B cell (primary cell): ENCODE measurements around the gene PDK2. TPM values are rescaled to one million over a fixed set of nuclear protein-coding genes. Genes with fewer than 3 reads are reported as not detected.

ENCODE experiments used
- ATAC-seq: fragments of 200-7000 bp; cut with Tn5 transposase; one replicate; pipeline ENCODE4 v1.10.0; 2021; ENCODE audit warnings: low read depth, mild to moderate bottlenecking, moderate number of reproducible peaks, moderate library complexity
- CTCF ChIA-PET: fragments of 350-600 bp; sonication (Branson Sonifier 250); formaldehyde crosslinking; loops from one replicate; lab custom pipeline; 2021; ENCODE audit warnings: antibody characterized with exemption, inconsistent platforms; lab: Charles Lee
- POLR2A ChIA-PET: fragments of 350-600 bp; sonication (Branson Sonifier 250); formaldehyde crosslinking; loops from one replicate; lab custom pipeline; 2021; ENCODE audit warnings: antibody characterized with exemption; lab: Charles Lee
- DNase-seq: peaks from one replicate; pipeline ENCODE4 v3.0.0; 2013
- H2AFZ ChIP-seq: 2 replicates; pipeline ENCODE4 v1.6.1; 2012; ENCODE audit warnings: mild to moderate bottlenecking, low read depth, low read length; ENCODE audit not compliant: insufficient read depth, poor library complexity, severe bottlenecking
- H3K27ac ChIP-seq, 2 donors: 1 replicate in 1 of 2; 2 replicates in 1 of 2; pipeline ENCODE4 v1.5.1; 2012 to 2013; ENCODE audit warnings: low read length in 2 of 2, mild to moderate bottlenecking in 2 of 2, moderate library complexity in 1 of 2
- H3K27me3 ChIP-seq, 4 experiments: fragments of 200-600 bp in 1 of 4; sonication (generic) in 1 of 4; replicated peaks in 1 of 4; 1 replicate in 2 of 4; 2 replicates in 2 of 4; pipeline versions ENCODE4 v1.6.1 to v1.7.0; 2013 to 2016; ENCODE audit warnings: low read length in 3 of 4, mild to moderate bottlenecking in 2 of 4, mixed read lengths in 1 of 4, moderate library complexity in 1 of 4; ENCODE audit not compliant: insufficient read depth in 4 of 4, control insufficient read depth in 3 of 4; ENCODE audit errors: control extremely low read depth in 1 of 4
- H3K36me3 ChIP-seq, 2 experiments: replicated peaks in 1 of 2; 1 replicate in 1 of 2; 2 replicates in 1 of 2; pipeline versions ENCODE4 v1.6.1 to v1.7.1; 2013; ENCODE audit warnings: low read length in 1 of 2; ENCODE audit not compliant: insufficient read depth in 2 of 2, control insufficient read depth in 1 of 2; ENCODE audit errors: control extremely low read depth in 1 of 2, extremely low read depth in 1 of 2
- H3K4me1 ChIP-seq, 2 donors: fragments of 200-600 bp in 1 of 2; sonication (generic) in 1 of 2; 1 replicate in 1 of 2; 2 replicates in 1 of 2; pipeline versions ENCODE4 v1.5.1 to v1.6.1; 2013 to 2017; ENCODE audit warnings: low read length in 2 of 2; ENCODE audit not compliant: control insufficient read depth in 2 of 2, insufficient read depth in 2 of 2
- H3K4me2 ChIP-seq: replicated peaks from 2 replicates; pipeline ENCODE3; 2012; ENCODE audit warnings: mild to moderate bottlenecking, low read depth, low read length; ENCODE audit not compliant: poor library complexity, severe bottlenecking
- H3K4me3 ChIP-seq, 5 experiments: fragments of 200-600 bp in 1 of 5; sonication (generic) in 1 of 5; 1 replicate in 3 of 5; 2 replicates in 2 of 5; pipeline versions ENCODE4 v1.5.1 to v1.7.0; 2011 to 2016; ENCODE audit warnings: low read length in 4 of 5, mild to moderate bottlenecking in 4 of 5, low read depth in 2 of 5, control low read depth in 1 of 5, moderate library complexity in 1 of 5; ENCODE audit not compliant: insufficient read depth in 1 of 5; ENCODE audit errors: control extremely low read depth in 1 of 5, extremely low read depth in 1 of 5
- H3K79me2 ChIP-seq: fragments of 200-600 bp; sonication (generic); one replicate; pipeline ENCODE4 v1.6.0; 2016; ENCODE audit warnings: low read length; ENCODE audit not compliant: control insufficient read depth, insufficient read depth
- H3K9ac ChIP-seq: fragments of 200-600 bp; sonication (generic); 2 replicates; pipeline ENCODE4 v1.6.1; 2017; ENCODE audit warnings: mild to moderate bottlenecking, low read length, moderate library complexity
- H3K9me3 ChIP-seq, 3 donors: one replicate each; pipeline versions ENCODE4 v1.6.1 to v1.7.1; 2013; ENCODE audit warnings: low read length in 2 of 3; ENCODE audit not compliant: control insufficient read depth in 2 of 3, insufficient read depth in 1 of 3; ENCODE audit errors: control extremely low read depth in 1 of 3
- H4K20me1 ChIP-seq: 2 replicates; pipeline ENCODE4 v1.6.0; 2012; ENCODE audit warnings: mild to moderate bottlenecking, low read length; ENCODE audit not compliant: insufficient read depth, control insufficient read depth, poor library complexity, severe bottlenecking
- H3K27ac Mint-ChIP-seq: one replicate; pipeline ENCODE4 v1.8.0; 2021; ENCODE audit warnings: mixed read lengths
- H3K27me3 Mint-ChIP-seq: one replicate; pipeline ENCODE4 v1.8.0; 2021; ENCODE audit warnings: mixed read lengths
- H3K4me1 Mint-ChIP-seq: one replicate; pipeline ENCODE4 v1.8.0; 2021; ENCODE audit warnings: mixed read lengths
- H3K4me3 Mint-ChIP-seq: one replicate; pipeline ENCODE4 v1.8.0; 2021; ENCODE audit warnings: mixed read lengths
- H3K9me3 Mint-ChIP-seq: one replicate; pipeline ENCODE4 v1.8.0; 2022; ENCODE audit warnings: mixed read lengths; ENCODE audit not compliant: insufficient read depth
- CTCF ChIP-seq: fragments of 200-600 bp; IDR thresholded peaks from one replicate; pipeline ENCODE4 v1.8.0; 2022; ENCODE audit warnings: antibody characterized with exemption, mild to moderate bottlenecking
- EZH2 ChIP-seq: IDR thresholded peaks from 2 replicates; pipeline ENCODE4 v1.6.1; 2012; ENCODE audit warnings: borderline replicate concordance, low read depth, mild to moderate bottlenecking, moderate library complexity, low read length; ENCODE audit not compliant: insufficient read depth, poor library complexity, severe bottlenecking
- WGBS: methylation state at CpG from one replicate; pipeline ENCODE4 v1.1.5; 2013; ENCODE audit warnings: missing lambda C conversion rate; ENCODE audit not compliant: insufficient coverage; 5-methylcytosine and 5-hydroxymethylcytosine counted together
- intact Hi-C: fragments of 100-400 bp; cut with micrococcal nuclease; formaldehyde crosslinking; loops from one replicate; pipeline ENCODE4 v1.10.0; 2022
- polyA plus RNA-seq: library from polyadenylated mRNA; depleted of rRNA; stranded (reverse); fragments of >200 nt; gene quantifications from 2 replicates; pipeline ENCODE4 v1.2.3, GENCODE V29; 2012
- total RNA-seq, 2 donors: library from RNA; stranded (reverse); fragments of 120-200 nt in 1 of 2; gene quantifications; 1 replicate in 1 of 2; 2 replicates in 1 of 2; pipeline versions ENCODE4 v1.2.3 to v1.2.4, GENCODE V29; 2013 to 2022

Gene PDK2
- total and polyA plus RNA-seq, 2 donors (not counting 1 experiment from before 2014, with no cell fraction given), result 35.2 to 73.2 TPM

GRCh38 chr17:50151937-50152547 lies 56.9 kb downstream of the PDK2 start:
- H3K4me3 ChIP-seq, result peak overlapping the region; percentile 19 to 97 (median 82)
- peaks cover 38% of the 10 kb centered on the region for H3K79me2 ChIP-seq
- ATAC-seq (no peak), DNase-seq (peak; percentile 75)
- intact Hi-C loops, result loop anchor here (1.0 kb wide), 1 partner anchor 9 kb away; no protein-coding TSS in a partner anchor
- no peak for TF ChIP-seq EZH2
- H3K9me3 ChIP-seq, result no peaks in the 10 kb centered on the region
- Mint-ChIP-seq H3K4me1 (peaks cover 29% of the 10 kb centered on the region), H3K9me3 (no peaks in the 10 kb centered on the region), H3K27ac (peak overlapping the region; percentile 94), H3K27me3 (no peaks in the 10 kb centered on the region), H3K4me3 (peak overlapping the region; percentile 95)
- H3K27me3 ChIP-seq, result no peaks in the 10 kb centered on the region
- peaks cover 10 to 39% of the 10 kb centered on the region in 2 donors for H3K4me1 ChIP-seq
- H3K4me2 ChIP-seq, result peak overlapping the region; percentile 92
- H3K9ac ChIP-seq, result peak overlapping the region; percentile 95
- H4K20me1 ChIP-seq, result peaks cover 31% of the 10 kb centered on the region
- ChIA-PET POLR2A (interaction anchor here (0.6 to 3.8 kb wide), 7 partner anchors 8 to 334 kb away, joined by 3 to 22 read pairs (median 6); partner anchors contain the start of gene PDK2), CTCF (interaction anchor here (0.5 to 4.2 kb wide), 13 partner anchors 9 to 411 kb away, joined by 3 to 65 read pairs (median 9); partner anchors contain the start of gene PDK2)
- no peaks in the 10 kb centered on the region for H3K36me3 ChIP-seq
- H2AFZ ChIP-seq, result peak overlapping the region; percentile 33
- H3K27ac ChIP-seq, result peak overlapping the region; percentile 35 to 38
- WGBS, result 5% methylated on average over 8 of the region's 12 CpGs

DNA sequence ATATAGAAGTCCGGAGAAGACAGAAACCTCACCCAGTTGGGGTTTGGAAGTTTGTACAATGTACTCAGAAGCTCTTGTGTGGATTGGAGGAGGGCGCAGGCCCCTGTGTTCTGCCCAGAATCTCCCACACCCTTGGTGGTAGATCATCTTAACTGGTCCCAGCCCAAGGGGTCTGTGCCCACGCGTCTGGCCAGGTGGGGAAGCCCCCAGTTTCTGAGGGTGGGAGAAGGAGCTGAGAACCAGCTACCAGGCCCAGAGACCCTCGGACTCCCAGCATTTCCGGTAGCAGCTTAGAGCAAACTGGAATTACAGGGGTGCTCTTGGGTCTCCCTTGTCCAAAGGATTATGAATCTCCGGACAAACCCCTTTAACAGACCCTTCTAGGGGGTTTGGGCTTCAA lies 57.6 kb downstream of the PDK2 start:
- peaks cover 24% of the 10 kb centered on the region for H4K20me1 ChIP-seq
- CTCF ChIA-PET, result interaction anchor here (0.5 to 4.2 kb wide), 12 partner anchors 9 to 411 kb away, joined by 3 to 65 read pairs (median 8); partner anchors contain the start of gene PDK2
- H2AFZ ChIP-seq, result no peak overlapping the region
- H3K4me3 ChIP-seq, result peak overlapping the region in 2 of 5 experiments; percentile 85 to 97
- Mint-ChIP-seq H3K27me3 (no peaks in the 10 kb centered on the region), H3K9me3 (no peaks in the 10 kb centered on the region), H3K4me1 (peaks cover 22% of the 10 kb centered on the region), H3K27ac (peak overlapping the region; percentile 94), H3K4me3 (peak overlapping the region; percentile 95)
- ATAC-seq (no peak), DNase-seq (no peak)
- no peak overlapping the region for H3K9ac ChIP-seq
- POLR2A ChIA-PET, result interaction anchor here (0.7 to 3.8 kb wide), 5 partner anchors 9 to 58 kb away, joined by 3 to 22 read pairs (median 6); partner anchors contain the start of gene PDK2
- H3K4me1 ChIP-seq, result peaks cover 9 to 32% of the 10 kb centered on the region in 2 donors
- peak overlapping the region; percentile 35 to 38 for H3K27ac ChIP-seq
- peak overlapping the region; percentile 92 for H3K4me2 ChIP-seq
- no peaks in the 10 kb centered on the region for H3K36me3 ChIP-seq
- H3K27me3 ChIP-seq, result no peaks in the 10 kb centered on the region
- intact Hi-C loops, result no loop called here
- 83% methylated on average over 2 of the region's 7 CpGs for WGBS
- no peaks in the 10 kb centered on the region for H3K9me3 ChIP-seq
- TF ChIP-seq CTCF, result no peak
- TF ChIP-seq EZH2, result no peak
- H3K79me2 ChIP-seq, result peaks cover 31% of the 10 kb centered on the region
